ENCODE data around the gene CHRM2.

The CHRM2 gene

GRCh38 chr7:137005873-137006272, 137.4 kb downstream of the CHRM2 start:
- Mint-ChIP-seq H3K9me3 (no peaks in the 10 kb centered on the region), H3K27ac (no peak overlapping the region), H3K4me1 (ENCODE audit: low read depth) (no peaks in the 10 kb centered on the region), H3K36me3 (ENCODE audit: low read depth) (no peaks in the 10 kb centered on the region), H3K4me3 (no peak overlapping the region), H3K27me3 (ENCODE audit: low read depth) (no peaks in the 10 kb centered on the region)

- H3K36me3 Mint-ChIP-seq (ENCODE audit: low read depth), result no peaks in the 10 kb centered on the region
These were observed 137.8 kb downstream of the CHRM2 start for GRCh38 chr7:137006293-137006692.

GRCh38 chr7:137007001-137007694, 138.7 kb downstream of the CHRM2 start:
- Mint-ChIP-seq H3K4me3 (no peak overlapping the region), H3K4me1 (ENCODE audit: low read depth) (no peaks in the 10 kb centered on the region), H3K36me3 (ENCODE audit: low read depth) (no peaks in the 10 kb centered on the region), H3K27ac (no peak overlapping the region), H3K27me3 (ENCODE audit: low read depth) (no peaks in the 10 kb centered on the region), H3K9me3 (no peaks in the 10 kb centered on the region)

More at GRCh38 chr7:137006293-137006692, 137.8 kb downstream of the CHRM2 start:
- H3K4me3 Mint-ChIP-seq, result no peak overlapping the region
- no peaks in the 10 kb centered on the region for H3K9me3 Mint-ChIP-seq
- no peak overlapping the region for H3K27ac Mint-ChIP-seq
- H3K27me3 Mint-ChIP-seq (ENCODE audit: low read depth), result no peaks in the 10 kb centered on the region
- H3K4me1 Mint-ChIP-seq (ENCODE audit: low read depth), result no peaks in the 10 kb centered on the region

- no peaks in the 10 kb centered on the region for H3K36me3 Mint-ChIP-seq (ENCODE audit: low read depth)
- no peaks in the 10 kb centered on the region for H3K9me3 Mint-ChIP-seq
- H3K27ac Mint-ChIP-seq, result no peak overlapping the region
- no peaks in the 10 kb centered on the region for H3K4me1 Mint-ChIP-seq (ENCODE audit: low read depth)
- H3K4me3 Mint-ChIP-seq, result no peak overlapping the region
- no peaks in the 10 kb centered on the region for H3K27me3 Mint-ChIP-seq (ENCODE audit: low read depth)
These were observed 141.0 kb downstream of the CHRM2 start for GRCh38 chr7:137009404-137009803.

GRCh38 chr7:137015015-137015414, 146.6 kb downstream of the CHRM2 start:
- no peak overlapping the region for H3K4me3 Mint-ChIP-seq
- H3K9me3 Mint-ChIP-seq, result no peaks in the 10 kb centered on the region
- H3K27ac Mint-ChIP-seq, result no peak overlapping the region
- no peaks in the 10 kb centered on the region for H3K27me3 Mint-ChIP-seq (ENCODE audit: low read depth)
- no peaks in the 10 kb centered on the region for H3K4me1 Mint-ChIP-seq (ENCODE audit: low read depth)
- H3K36me3 Mint-ChIP-seq (ENCODE audit: low read depth), result no peaks in the 10 kb centered on the region

GRCh38 chr7:137017221-137017620, 148.8 kb downstream of the CHRM2 start:
- Mint-ChIP-seq H3K4me1 (ENCODE audit: low read depth) (no peaks in the 10 kb centered on the region), H3K27ac (no peak overlapping the region), H3K36me3 (ENCODE audit: low read depth) (no peaks in the 10 kb centered on the region), H3K4me3 (no peak overlapping the region), H3K9me3 (peaks cover 1% of the 10 kb centered on the region), H3K27me3 (ENCODE audit: low read depth) (no peaks in the 10 kb centered on the region)

GRCh38 chr7:137018468-137018867, 150.0 kb downstream of the CHRM2 start:
- Mint-ChIP-seq H3K4me1 (ENCODE audit: low read depth) (no peaks in the 10 kb centered on the region), H3K27me3 (ENCODE audit: low read depth) (no peaks in the 10 kb centered on the region), H3K4me3 (no peak overlapping the region), H3K27ac (no peak overlapping the region), H3K36me3 (ENCODE audit: low read depth) (no peaks in the 10 kb centered on the region), H3K9me3 (peaks cover 5% of the 10 kb centered on the region)

GRCh38 chr7:137020351-137020750, 151.9 kb downstream of the CHRM2 start:
- peaks cover 5% of the 10 kb centered on the region for H3K9me3 Mint-ChIP-seq
- H3K27ac Mint-ChIP-seq, result no peak overlapping the region
- H3K4me1 Mint-ChIP-seq (ENCODE audit: low read depth), result no peaks in the 10 kb centered on the region
- H3K4me3 Mint-ChIP-seq, result no peak overlapping the region
- no peaks in the 10 kb centered on the region for H3K36me3 Mint-ChIP-seq (ENCODE audit: low read depth)
- H3K27me3 Mint-ChIP-seq (ENCODE audit: low read depth), result no peaks in the 10 kb centered on the region

GRCh38 chr7:137025469-137026175, 157.2 kb downstream of the CHRM2 start:
- H3K27ac Mint-ChIP-seq, result no peak overlapping the region
- no peaks in the 10 kb centered on the region for H3K36me3 Mint-ChIP-seq (ENCODE audit: low read depth)
- H3K4me3 Mint-ChIP-seq, result no peak overlapping the region
- H3K9me3 Mint-ChIP-seq, result peaks cover 14% of the 10 kb centered on the region
- H3K4me1 Mint-ChIP-seq (ENCODE audit: low read depth), result no peaks in the 10 kb centered on the region
- H3K27me3 Mint-ChIP-seq (ENCODE audit: low read depth), result no peaks in the 10 kb centered on the region

GRCh38 chr7:137026176-137026500, 157.7 kb downstream of the CHRM2 start:
- no peaks in the 10 kb centered on the region for H3K4me1 Mint-ChIP-seq (ENCODE audit: low read depth)
- H3K9me3 Mint-ChIP-seq, result peaks cover 14% of the 10 kb centered on the region
- H3K27ac Mint-ChIP-seq, result no peak overlapping the region
- H3K4me3 Mint-ChIP-seq, result no peak overlapping the region
- no peaks in the 10 kb centered on the region for H3K27me3 Mint-ChIP-seq (ENCODE audit: low read depth)
- no peaks in the 10 kb centered on the region for H3K36me3 Mint-ChIP-seq (ENCODE audit: low read depth)

- H3K27ac Mint-ChIP-seq, result no peak overlapping the region
- H3K27me3 Mint-ChIP-seq (ENCODE audit: low read depth), result no peaks in the 10 kb centered on the region
- H3K4me1 Mint-ChIP-seq (ENCODE audit: low read depth), result no peaks in the 10 kb centered on the region
- H3K4me3 Mint-ChIP-seq, result no peak overlapping the region
- H3K36me3 Mint-ChIP-seq (ENCODE audit: low read depth), result no peaks in the 10 kb centered on the region
- H3K9me3 Mint-ChIP-seq, result peaks cover 13% of the 10 kb centered on the region
These were observed 164.0 kb downstream of the CHRM2 start for GRCh38 chr7:137032436-137032835.

GRCh38 chr7:137036768-137037167, 168.3 kb downstream of the CHRM2 start:
- no peaks in the 10 kb centered on the region for H3K4me1 Mint-ChIP-seq (ENCODE audit: low read depth)
- H3K27me3 Mint-ChIP-seq (ENCODE audit: low read depth), result no peaks in the 10 kb centered on the region
- H3K27ac Mint-ChIP-seq, result no peak overlapping the region
- no peak overlapping the region for H3K4me3 Mint-ChIP-seq
- H3K9me3 Mint-ChIP-seq, result peaks cover 11% of the 10 kb centered on the region
- no peaks in the 10 kb centered on the region for H3K36me3 Mint-ChIP-seq (ENCODE audit: low read depth)

GRCh38 chr7:137038706-137039105, 170.3 kb downstream of the CHRM2 start:
- H3K4me3 Mint-ChIP-seq, result no peak overlapping the region

GRCh38 chr7:137040745-137041144, 172.3 kb downstream of the CHRM2 start:
- Mint-ChIP-seq H3K4me1 (ENCODE audit: low read depth) (no peaks in the 10 kb centered on the region), H3K9me3 (no peaks in the 10 kb centered on the region), H3K27me3 (ENCODE audit: low read depth) (no peaks in the 10 kb centered on the region), H3K4me3 (no peak overlapping the region), H3K36me3 (ENCODE audit: low read depth) (no peaks in the 10 kb centered on the region), H3K27ac (no peak overlapping the region)

More at GRCh38 chr7:137038706-137039105, 170.3 kb downstream of the CHRM2 start:
- Mint-ChIP-seq H3K4me1 (ENCODE audit: low read depth) (no peaks in the 10 kb centered on the region), H3K9me3 (no peaks in the 10 kb centered on the region), H3K27ac (no peak overlapping the region), H3K27me3 (ENCODE audit: low read depth) (no peaks in the 10 kb centered on the region), H3K36me3 (ENCODE audit: low read depth) (no peaks in the 10 kb centered on the region)

GRCh38 chr7:137045573-137045972, 177.1 kb downstream of the CHRM2 start:
- H3K4me1 Mint-ChIP-seq (ENCODE audit: low read depth), result no peaks in the 10 kb centered on the region
- H3K4me3 Mint-ChIP-seq, result no peak overlapping the region
- H3K9me3 Mint-ChIP-seq, result no peaks in the 10 kb centered on the region
- H3K27ac Mint-ChIP-seq, result no peak overlapping the region
- no peaks in the 10 kb centered on the region for H3K27me3 Mint-ChIP-seq (ENCODE audit: low read depth)
- no peaks in the 10 kb centered on the region for H3K36me3 Mint-ChIP-seq (ENCODE audit: low read depth)
